Measurements from ENCODE around the gene ZNF341. TPM values are rescaled to one million over a fixed set of nuclear protein-coding genes. Genes with fewer than 3 reads are reported as not detected.

Gene ZNF341
- total and polyA plus RNA-seq, 2 donors (not counting 1 experiment from before 2014, with no cell fraction given) = 9.1 to 10.9 TPM

GRCh38 chr20:33825340-33826269, 93.8 kb downstream of the ZNF341 start:
- Histone ChIP-seq H3K9me3 (ENCODE audit: control extremely low read depth in 1 of 3, control insufficient read depth in 2 of 3, insufficient read depth in 1 of 3, low read length in 2 of 3) (no peaks in the 10 kb centered on the region), H3K79me2 (ENCODE audit: control insufficient read depth, insufficient read depth, low read length) (peaks cover 99% of the 10 kb centered on the region), H3K4me2 (replicated peaks; ENCODE audit: low read depth, low read length, poor library complexity, severe bottlenecking) (no peak overlapping the region), H3K9ac (ENCODE audit: low read length) (no peak overlapping the region), H3K4me3 (ENCODE audit: control extremely low read depth in 1 of 5, extremely low read depth in 1 of 5, insufficient read depth in 1 of 5, low read depth in 2 of 5, low read length in 4 of 5) (no peak overlapping the region), H2AFZ (ENCODE audit: insufficient read depth, low read depth, low read length, poor library complexity, severe bottlenecking) (no peak overlapping the region), H3K27me3 (replicated peaks in 1 of 4; ENCODE audit: control extremely low read depth in 1 of 4, control insufficient read depth in 3 of 4, insufficient read depth in 4 of 4, low read length in 3 of 4) (no peaks in the 10 kb centered on the region), H3K36me3 (replicated peaks in 1 of 2; ENCODE audit: control extremely low read depth in 1 of 2, control insufficient read depth in 1 of 2, extremely low read depth in 1 of 2, insufficient read depth in 2 of 2, low read length in 1 of 2) (peaks cover 3% of the 10 kb centered on the region in 2 experiments), H4K20me1 (ENCODE audit: control insufficient read depth, insufficient read depth, low read length, poor library complexity, severe bottlenecking) (peaks cover 86% of the 10 kb centered on the region), H3K27ac (ENCODE audit: low read length in 2 of 2) (no peak overlapping the region), H3K4me1 (ENCODE audit: control insufficient read depth in 2 of 2, insufficient read depth in 2 of 2, low read length in 2 of 2) (peaks cover 35 to 43% of the 10 kb centered on the region in 2 donors)
- intact Hi-C loops (cut with micrococcal nuclease) = no loop called here
- no peak for ATAC-seq (ENCODE audit: low read depth)
- ChIA-PET CTCF (interaction anchor here (1.0 to 1.6 kb wide), 2 partner anchors 56 to 244 kb away, joined by 3 to 5 read pairs; no protein-coding TSS in a partner anchor), POLR2A (interaction anchor here (0.6 kb wide), 1 partner anchor 873 kb away, joined by 5 read pairs; no protein-coding TSS in a partner anchor)
- no peak for DNase-seq
- Mint-ChIP-seq H3K27ac (peak overlapping the region; percentile 75), H3K4me3 (no peak overlapping the region), H3K9me3 (ENCODE audit: insufficient read depth) (no peaks in the 10 kb centered on the region), H3K4me1 (peaks cover 71% of the 10 kb centered on the region), H3K27me3 (no peaks in the 10 kb centered on the region)
- 100% methylated on average over 3 of the region's 3 CpGs for WGBS (ENCODE audit: insufficient coverage)
- TF ChIP-seq EZH2 (IDR thresholded peaks at IDR 0.05; ENCODE audit: borderline replicate concordance, insufficient read depth, low read depth, low read length, poor library complexity, severe bottlenecking) = no peak
- no peak for TF ChIP-seq CTCF (IDR thresholded peaks at IDR 0.05)
